Hematopoietic multipotent progenitor cell treated with erythropoietin and hydrocortisone succinate and interleukin-3 and kit ligand, for 8 days (in vitro differentiated cells): ENCODE measurements around the gene DRC7.

Experiments
- DNase-seq: peaks from one replicate; pipeline ENCODE4 v3.0.0-alpha.2; 2015

The DRC7 gene

DNA sequence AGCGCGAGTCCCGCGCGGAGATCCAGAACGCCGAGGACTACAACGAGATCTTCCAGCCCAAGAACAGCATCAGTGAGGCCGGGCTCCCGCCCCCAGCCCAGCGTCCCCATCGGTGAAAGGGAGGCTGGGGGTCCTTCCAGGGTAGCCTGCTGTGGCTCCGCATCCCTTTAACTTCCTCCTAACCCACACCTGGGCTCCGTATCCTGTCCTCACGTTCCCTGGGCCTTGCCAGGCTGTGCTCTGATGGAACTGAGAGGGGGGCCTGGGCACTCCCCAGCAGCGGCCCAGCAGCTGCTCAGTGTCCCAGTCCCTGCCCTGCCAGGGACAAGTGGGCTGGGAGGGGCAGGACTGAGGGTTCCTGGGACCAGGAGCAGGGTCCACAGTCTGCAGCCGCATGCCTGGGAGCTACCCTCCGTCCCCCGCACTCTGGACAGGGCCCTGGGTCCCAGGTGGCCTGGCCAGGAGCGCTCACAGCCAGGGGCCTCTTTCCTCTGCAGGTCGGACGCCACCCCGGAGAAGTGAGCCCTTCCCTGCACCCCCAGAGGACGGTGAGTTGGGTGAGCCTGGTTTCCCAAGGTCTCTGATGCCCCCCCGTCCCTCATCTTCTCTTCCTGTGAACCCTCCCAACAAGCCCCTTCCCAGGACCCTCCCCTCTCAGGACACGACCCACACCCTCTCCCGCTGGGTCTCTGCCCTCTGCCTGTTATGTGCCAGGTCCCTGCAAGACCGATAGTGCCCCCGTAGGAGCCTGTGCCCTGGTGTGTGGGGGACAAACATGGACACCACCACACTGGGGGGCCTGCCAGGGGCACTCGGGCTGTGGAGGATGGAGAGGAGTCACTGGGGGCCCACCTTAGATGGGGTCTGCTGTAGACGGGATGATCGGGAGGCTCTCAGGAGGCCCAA is 59.1 kb downstream of the DRC7 start:
- no peak for DNase-seq

DNA sequence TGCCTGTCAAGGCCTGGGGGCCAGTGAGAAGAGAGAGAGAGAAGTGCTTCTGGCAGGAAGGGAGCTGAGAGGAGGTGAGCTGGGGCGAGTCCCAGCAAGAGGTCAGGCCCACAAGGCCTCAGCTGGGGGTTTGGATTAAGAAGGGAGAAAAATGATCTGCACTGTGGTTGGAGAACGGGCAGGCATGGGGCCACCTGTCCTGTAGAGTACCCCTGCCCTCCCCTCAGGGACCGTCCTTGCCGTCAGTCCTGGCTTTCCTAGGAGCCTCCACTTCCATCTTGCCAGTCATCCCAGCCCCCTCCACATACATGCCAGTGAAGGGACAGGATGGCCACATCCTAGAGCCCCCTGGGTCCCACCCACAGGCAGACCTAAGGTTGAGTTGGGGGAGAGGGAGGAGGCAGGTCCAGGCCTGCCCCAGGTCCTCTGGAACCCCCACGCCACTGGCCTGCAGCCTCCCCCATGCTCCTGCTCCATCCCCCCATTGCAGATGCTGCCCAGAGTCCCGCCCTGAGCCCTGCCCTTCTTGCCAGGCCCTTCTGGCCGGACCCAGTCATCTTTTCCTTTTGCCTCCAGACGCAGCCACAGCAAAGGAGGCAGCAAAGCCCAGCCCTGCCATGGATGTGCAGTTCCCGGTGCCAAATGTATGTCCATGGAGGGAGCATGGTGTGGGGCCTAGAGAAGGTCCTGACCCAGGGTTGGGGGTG is 59.9 kb downstream of the DRC7 start:
- DNase-seq: no peak

DNA sequence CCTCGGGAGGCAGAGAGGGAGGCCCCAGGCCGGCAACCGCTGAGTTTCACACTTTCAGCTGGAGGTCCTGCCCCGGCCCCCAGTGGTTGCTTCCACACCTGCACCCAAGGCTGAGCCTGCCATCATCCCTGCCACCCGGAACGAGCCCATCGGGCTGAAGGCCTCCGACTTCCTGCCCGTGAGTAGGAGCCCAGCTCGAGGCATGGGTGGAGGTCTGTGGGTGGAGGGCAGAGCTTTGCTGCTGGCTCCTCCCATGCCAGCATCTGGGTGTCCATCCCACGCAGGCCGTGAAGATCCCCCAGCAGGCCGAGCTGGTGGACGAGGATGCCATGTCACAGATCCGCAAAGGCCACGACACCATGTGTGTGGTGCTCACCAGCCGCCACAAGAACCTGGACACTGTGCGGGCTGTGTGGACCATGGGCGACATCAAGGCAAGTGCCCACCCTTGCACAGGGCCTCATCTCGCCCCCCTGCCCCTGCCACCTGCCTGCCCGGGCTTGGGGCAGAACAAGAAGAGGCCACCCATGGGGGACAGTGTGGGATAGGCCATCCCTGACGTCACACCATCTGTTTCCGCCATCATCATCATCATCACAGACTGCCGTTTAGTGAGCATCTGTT is 60.6 kb downstream of the DRC7 start:
- DNase-seq: no peak

GRCh38 chr16:57755726-57756423 is 61.3 kb downstream of the DRC7 start:
- no peak for DNase-seq

DNA sequence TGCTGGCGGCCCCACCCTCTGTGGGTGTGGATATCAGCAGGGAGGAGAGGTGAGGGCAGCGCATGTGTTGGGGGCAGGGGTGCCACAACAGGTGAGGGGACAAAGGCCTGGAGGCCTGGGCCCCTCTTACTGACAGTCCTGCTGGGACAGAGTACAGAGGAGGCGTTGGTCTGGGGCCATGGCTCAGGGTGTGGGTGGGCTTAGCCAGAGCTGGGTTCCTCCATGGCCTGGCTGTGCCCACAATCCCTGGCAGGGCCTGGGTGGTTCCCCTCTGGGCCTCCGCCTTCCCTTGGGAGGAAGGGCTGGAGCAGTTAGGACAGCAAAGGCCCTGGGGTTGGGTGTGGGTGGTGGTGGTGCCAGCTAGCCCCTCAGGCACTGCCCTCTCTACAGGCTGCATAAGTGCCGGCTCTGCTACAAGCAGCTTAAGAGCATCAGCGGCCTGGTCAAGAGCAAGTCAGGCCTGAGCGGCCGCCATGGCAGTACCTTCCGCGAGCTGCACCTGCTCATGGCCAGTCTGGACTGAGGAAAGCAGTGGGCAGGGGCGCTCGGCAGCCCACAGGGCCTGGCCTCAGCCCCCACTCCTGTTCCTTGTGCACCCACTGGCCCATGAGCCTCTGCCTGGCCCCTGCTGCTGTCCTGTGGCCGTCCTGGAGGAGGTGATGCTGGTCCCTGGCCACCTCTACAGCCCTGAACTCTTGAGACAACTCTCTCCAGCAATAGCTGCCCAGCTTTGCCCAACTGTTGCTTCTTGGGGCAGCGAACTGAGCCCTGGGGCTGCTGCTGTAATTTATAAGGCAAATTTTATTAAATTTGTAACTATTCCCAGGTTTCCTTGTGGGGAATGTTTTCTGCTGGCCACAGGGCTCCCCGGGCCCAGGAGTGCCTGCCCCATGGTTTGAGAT is 62.1 kb downstream of the DRC7 start:
- no peak for DNase-seq

- peak; percentile 83 for DNase-seq
These were observed 62.8 kb downstream of the DRC7 start for GRCh38 chr16:57757326-57757786.

DNA sequence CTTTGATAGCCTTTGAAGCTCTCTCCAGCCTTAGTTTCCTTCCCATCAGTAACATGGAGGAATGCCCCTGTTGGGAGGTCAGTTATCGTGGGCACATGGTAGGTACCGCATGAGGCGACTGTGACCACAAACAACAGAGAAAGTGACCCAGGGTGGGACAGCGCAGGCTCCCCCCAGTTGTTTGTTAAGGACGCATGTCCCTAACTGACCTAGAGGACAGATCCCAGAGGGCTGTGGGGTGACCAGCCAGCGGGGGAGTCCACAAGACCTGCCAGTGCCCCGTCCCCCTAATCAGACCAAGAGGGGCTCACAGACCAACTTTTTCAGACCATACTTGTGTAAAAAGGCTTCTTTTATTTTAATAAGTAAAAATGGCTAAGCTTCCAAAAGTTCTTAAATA is 63.3 kb downstream of the DRC7 start:
- no peak for DNase-seq

GRCh38 chr16:57758331-57759117 is 63.9 kb downstream of the DRC7 start:
- DNase-seq: no peak

DNA sequence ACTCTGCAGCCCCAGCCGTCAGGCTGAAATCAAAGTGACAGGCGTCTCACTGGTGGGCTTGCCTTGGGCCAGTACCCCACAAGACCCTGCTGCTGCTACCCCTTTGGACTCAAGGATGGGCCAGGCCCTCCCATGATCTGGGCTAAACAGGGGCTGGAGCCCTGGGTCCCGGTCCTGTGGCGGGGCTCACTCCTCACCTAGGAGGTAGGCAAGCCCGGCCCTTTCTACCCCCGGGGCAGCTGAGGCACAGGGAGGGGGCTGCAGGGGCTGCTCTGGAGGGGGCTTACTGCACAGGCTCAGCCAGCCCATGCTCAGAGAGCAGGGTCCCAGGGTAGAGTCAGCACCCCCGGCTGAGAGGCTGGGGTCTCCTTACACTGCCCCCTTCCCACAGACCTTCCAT is 64.5 kb downstream of the DRC7 start:
- no peak for DNase-seq

- no peak for DNase-seq
These were observed 65.1 kb downstream of the DRC7 start for GRCh38 chr16:57759541-57760356.

DNA sequence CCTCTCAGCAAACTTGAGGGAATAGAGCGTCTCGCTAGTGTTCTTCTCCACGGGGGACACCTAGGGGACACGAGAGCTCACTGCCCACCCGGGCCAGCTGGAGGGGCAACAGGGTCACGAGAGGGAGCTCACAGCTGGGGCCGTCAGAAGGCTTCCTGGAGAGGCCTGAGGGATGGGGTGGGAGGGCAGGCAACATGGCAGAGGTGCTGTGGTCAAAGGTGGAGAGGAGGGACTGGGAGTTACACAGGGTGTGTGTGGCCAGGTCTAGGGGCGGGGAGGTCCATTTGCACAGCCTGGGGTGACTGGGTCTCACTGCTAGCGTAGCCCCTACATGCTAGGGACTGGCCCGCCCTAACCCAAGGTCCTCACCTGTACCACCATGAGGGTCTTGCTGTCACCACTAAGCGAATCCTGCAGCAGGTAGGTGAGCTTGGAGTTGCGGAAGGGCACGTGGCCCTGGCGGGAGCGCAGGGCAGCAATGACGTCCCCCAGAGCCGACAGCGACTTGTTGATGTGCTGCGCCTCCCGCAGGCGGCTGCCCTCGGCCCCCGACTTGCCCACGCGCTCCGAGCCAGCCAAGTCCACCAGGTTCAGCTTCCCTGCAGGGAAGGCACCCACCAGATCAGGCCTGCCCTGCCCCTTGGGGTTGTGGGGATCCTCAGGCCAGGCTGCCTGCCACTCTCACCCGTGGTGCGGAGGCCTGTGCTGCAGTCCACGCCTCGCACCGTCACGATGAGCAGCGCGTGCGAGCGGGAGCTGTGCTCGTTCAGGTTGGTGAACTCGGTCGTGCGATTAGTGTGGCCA is 66.0 kb downstream of the DRC7 start:
- DNase-seq: no peak

GRCh38 chr16:57761301-57761700 is 66.7 kb downstream of the DRC7 start:
- no peak for DNase-seq

DNA sequence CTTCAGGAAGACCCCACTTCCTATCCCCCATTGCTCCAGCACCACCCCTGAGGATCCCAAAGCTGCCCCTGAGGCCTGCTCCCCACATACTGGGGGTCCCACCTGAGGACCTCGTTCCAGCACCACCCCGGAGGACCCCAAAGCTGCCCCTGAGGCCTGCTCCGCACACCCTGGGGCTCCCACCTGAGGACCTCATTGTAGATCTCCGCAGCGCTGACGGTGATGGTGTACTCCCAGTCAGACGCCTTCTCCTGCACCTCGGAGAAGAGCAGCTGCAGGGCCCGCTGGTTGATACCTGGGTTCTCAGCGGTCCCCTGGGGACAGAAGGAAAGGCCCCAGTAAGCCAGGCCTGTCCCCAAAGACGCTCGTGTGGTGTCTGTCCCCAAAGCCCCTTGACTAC is 67.4 kb downstream of the DRC7 start:
- no peak for DNase-seq

DNA sequence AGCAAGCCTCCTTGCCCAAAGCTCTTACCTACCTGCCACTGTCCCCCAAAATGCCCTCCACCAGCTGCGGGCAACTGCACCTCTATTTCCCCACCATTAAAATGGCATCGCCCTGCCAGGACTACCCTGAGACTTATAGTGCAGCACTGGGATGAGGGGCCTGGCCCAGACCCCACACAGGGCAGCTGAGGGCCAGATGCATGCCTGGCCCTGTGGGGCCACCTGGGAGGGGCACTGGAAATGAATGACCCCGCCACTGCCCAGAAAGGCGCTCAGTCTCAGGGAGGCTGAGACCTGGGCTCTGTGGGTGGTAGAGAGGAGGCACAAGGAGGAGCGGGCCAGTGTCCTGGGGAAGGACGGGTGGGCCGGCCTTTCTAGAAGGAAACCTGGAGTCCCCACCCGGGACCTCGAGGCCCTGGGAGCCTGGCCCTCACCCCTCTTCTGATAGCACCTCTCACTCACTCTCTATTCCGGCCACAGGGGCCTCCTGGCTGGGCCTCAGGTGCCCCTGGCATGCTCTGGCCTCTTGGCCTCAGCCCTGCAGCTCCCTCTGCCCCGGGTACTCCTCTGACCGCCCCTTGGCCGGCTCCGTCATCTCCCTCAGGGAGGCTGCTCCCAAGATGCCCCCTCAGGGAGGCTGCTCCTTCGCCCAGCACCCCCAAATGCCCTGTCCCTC is 67.9 kb downstream of the DRC7 start:
- DNase-seq: no peak

DNA sequence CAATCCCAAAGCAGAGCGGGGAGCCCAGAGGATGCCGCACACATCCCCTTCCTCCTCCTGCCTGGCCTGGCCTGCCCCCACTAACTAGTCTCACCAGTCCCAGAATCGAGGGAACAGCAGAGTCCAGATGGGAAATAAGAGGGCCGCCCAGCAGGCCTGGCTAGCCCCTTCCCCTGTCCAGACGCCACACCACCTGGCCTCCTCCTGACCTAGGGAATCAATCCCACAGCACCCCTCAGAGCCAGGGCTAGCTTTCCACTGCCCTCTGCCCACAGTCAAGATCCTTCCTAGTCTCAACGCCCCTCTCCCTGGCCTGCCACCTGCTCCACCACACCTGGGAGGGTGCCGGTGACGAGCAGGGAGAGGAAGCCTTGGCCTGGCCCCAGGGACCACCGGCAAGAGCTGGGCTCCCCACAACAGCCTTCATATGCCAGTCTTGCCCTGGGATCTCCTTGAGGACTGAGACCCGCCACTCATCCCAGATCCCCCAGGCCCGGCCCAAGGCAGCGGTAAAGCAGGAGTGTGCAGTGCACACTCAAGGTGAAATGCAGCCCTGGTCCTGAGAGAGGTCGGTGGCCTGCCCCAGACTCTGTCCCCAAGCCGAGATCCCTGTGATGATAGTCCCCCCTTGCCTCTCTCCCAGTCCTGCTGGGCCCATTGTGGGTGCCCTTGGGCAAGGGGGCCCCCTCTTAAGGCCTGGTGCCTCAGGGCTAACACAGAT is 68.8 kb downstream of the DRC7 start:
- DNase-seq: no peak

DNA sequence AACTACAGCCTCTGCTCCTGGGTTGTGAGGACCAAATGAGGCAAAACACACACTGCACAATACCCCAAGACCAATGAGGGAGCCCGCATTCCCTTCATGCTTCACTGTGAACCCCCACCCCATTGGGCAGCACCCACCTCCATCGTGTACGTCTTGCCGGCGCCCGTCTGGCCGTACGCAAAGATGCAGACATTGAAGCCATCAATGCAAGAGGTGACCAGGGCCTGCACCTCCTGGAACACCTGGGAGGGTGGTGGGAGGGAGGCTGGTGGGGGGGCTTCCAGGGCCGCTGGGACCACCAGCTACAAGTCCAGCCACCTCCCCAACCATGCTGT is 69.4 kb downstream of the DRC7 start:
- no peak for DNase-seq

GRCh38 chr16:57764341-57765159 is 69.9 kb downstream of the DRC7 start:
- DNase-seq: peak; percentile 74
